PC-9 (cell line): ENCODE data around the gene ERP27.

Experiments
- EZH2 ChIP-seq: fragments of 200-600 bp; sonication (generic); IDR thresholded peaks from 2 replicates; pipeline ENCODE4 v1.8.0; 2017; ENCODE audit warnings: antibody characterized with exemption, low read depth
- TF ChIP-seq, protein P1 (sequence below): fragments of 200-600 bp; sonication (generic); conservative IDR thresholded peaks from 2 replicates; pipeline ENCODE4 v1.6.1; 2017; ENCODE audit warnings: mixed run types, antibody characterized with exemption, mild to moderate bottlenecking, moderate library complexity

DNA sequence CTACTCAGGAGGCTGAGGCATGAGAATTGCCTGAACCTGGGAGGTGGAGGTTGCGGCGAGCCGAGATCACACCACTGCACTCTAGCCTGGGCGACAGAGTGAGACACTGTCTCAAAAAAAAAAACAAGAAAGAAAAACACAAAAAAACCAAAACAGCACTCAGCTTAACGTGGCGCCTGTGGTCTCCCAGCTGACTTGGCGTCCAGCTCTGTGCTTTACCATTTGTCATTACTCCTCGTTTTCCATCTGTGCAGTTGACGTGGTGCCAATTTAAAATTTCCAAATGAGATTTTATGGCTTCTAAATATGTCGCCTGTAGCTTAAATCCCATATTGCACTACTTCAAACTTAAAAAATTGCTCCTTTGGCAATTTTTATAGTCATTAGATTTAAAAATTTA, 54.7 kb downstream of the ERP27 start:
- TF ChIP-seq, protein P1, sequence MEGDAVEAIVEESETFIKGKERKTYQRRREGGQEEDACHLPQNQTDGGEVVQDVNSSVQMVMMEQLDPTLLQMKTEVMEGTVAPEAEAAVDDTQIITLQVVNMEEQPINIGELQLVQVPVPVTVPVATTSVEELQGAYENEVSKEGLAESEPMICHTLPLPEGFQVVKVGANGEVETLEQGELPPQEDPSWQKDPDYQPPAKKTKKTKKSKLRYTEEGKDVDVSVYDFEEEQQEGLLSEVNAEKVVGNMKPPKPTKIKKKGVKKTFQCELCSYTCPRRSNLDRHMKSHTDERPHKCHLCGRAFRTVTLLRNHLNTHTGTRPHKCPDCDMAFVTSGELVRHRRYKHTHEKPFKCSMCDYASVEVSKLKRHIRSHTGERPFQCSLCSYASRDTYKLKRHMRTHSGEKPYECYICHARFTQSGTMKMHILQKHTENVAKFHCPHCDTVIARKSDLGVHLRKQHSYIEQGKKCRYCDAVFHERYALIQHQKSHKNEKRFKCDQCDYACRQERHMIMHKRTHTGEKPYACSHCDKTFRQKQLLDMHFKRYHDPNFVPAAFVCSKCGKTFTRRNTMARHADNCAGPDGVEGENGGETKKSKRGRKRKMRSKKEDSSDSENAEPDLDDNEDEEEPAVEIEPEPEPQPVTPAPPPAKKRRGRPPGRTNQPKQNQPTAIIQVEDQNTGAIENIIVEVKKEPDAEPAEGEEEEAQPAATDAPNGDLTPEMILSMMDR = no peak
- TF ChIP-seq EZH2 = no peak
